GM19324 (cell line): Measurements from ENCODE around the gene EXOSC6.
"Not testable (repeated sequence)": the region's sequence is repeated elsewhere in the genome, so short reads cannot be mapped to it uniquely, and the experiment has no call there.

Source experiments
- ATAC-seq: cut with Tn5 transposase; IDR thresholded peaks from one replicate; pipeline ENCODE4 v1.9.1; 2021; ENCODE audit warnings: mild to moderate bottlenecking, moderate library complexity; ENCODE audit not compliant: unreplicated experiment, low FRiP score

EXOSC6 gene

GRCh38 chr16:70203508-70203907, 48.2 kb downstream of the EXOSC6 start:
- ATAC-seq, result not testable (repeated sequence)

GRCh38 chr16:70200063-70200462, 51.7 kb downstream of the EXOSC6 start:
- ATAC-seq, result not testable (repeated sequence)

GRCh38 chr16:70199170-70199569, 52.6 kb downstream of the EXOSC6 start:
- ATAC-seq, result not testable (repeated sequence)

GRCh38 chr16:70198666-70199065, 53.1 kb downstream of the EXOSC6 start:
- ATAC-seq, result not testable (repeated sequence)

- not testable (repeated sequence) for ATAC-seq
These were observed 53.5 kb downstream of the EXOSC6 start for GRCh38 chr16:70198230-70198629.

GRCh38 chr16:70197611-70198010, 54.1 kb downstream of the EXOSC6 start:
- not testable (repeated sequence) for ATAC-seq
